Measurements from ENCODE around the gene PPP2R2D.

DNA sequence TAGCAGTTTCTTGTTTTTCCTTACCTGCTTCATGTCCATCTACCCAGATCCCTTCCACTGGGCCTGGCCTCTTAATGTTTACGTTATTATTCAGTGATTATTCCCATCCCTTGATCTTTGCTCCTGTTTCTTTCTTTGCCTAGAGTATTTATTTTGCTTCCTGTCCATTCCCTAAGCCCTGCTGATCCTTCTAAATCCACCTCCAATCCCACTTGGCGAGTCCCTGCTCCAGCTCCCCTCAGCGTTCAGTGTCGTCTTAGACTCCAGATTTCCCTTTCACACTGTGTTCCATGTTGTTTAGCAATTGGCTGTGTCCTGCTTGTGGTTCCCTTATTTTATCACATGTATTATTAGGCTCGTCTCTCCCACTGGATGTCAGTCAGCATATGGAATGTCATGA, 7.3 kb downstream of the PPP2R2D start:
- TF ChIP-seq YY1 (IDR thresholded peaks at IDR 0.05; ENCODE audit: insufficient read depth, insufficient read length) (no peak), SUZ12 (IDR thresholded peaks at IDR 0.05; ENCODE audit: extremely low read depth, insufficient read depth, insufficient read length) (no peak), ZNF274 (IDR thresholded peaks at IDR 0.05; ENCODE audit: low read depth, low read length) (no peak)

Data from NT2/D1 (cell line).